Transverse colon (tissue), 4 donors: Measurements from ENCODE around the gene TARS2.
A peak's percentile ranks its signal among the peaks of the same experiment; 100 is the strongest.

ENCODE experiments used
- CTCF ChIP-seq, 5 experiments: fragments of 200-600 bp in 3 of 5; fragments of 450-650 bp in 2 of 5; sonication (generic) in 3 of 5; IDR thresholded peaks; 1 replicate in 2 of 5; 2 replicates in 3 of 5; pipeline ENCODE4 v1.5.1; 2016 to 2017; ENCODE audit warnings: antibody characterized with exemption in 5 of 5, inconsistent platforms in 3 of 5, mild to moderate bottlenecking in 2 of 5, moderate library complexity in 1 of 5
- POLR2AphosphoS5 ChIP-seq, 3 donors: sonication (generic); formaldehyde crosslinking; IDR thresholded peaks; one replicate each; pipeline ENCODE4 v1.6.1; 2016; ENCODE audit warnings: antibody characterized with exemption in 3 of 3

GRCh38 chr1:150550222-150551050 lies 63.2 kb downstream of the TARS2 start:
- no peak for TF ChIP-seq CTCF (IDR thresholded peaks at IDR 0.05)
- peak in 1 of 3 donors; percentile 4 for TF ChIP-seq POLR2AphosphoS5 (IDR thresholded peaks at IDR 0.05)
